Ectodermal cell (in vitro differentiated cells): ENCODE measurements around the gene RBAK.
"Not testable (repeated sequence)": the region's sequence is repeated elsewhere in the genome, so short reads cannot be mapped to it uniquely, and the experiment has no call there.

Experiments used
- H3K27ac ChIP-seq: 2 replicates; pipeline ENCODE4 v1.7.0; 2013; ENCODE audit warnings: mild to moderate bottlenecking, low read depth, low read length; ENCODE audit not compliant: insufficient read depth, poor library complexity, severe bottlenecking
- H3K27me3 ChIP-seq: 2 replicates; pipeline ENCODE4 v1.7.0; 2013; ENCODE audit warnings: mild to moderate bottlenecking, low read length; ENCODE audit not compliant: insufficient read depth, control insufficient read depth, poor library complexity, severe bottlenecking
- H3K36me3 ChIP-seq: one replicate; pipeline ENCODE4 v1.7.0; 2013; ENCODE audit warnings: low read length; ENCODE audit not compliant: control insufficient read depth, insufficient read depth
- H3K4me1 ChIP-seq: one replicate; pipeline ENCODE4 v1.7.0; 2013; ENCODE audit warnings: low read length; ENCODE audit not compliant: control insufficient read depth, insufficient read depth
- H3K4me3 ChIP-seq: 2 replicates; pipeline ENCODE4 v1.7.0; 2013; ENCODE audit warnings: low read depth, low read length, control low read depth; ENCODE audit not compliant: insufficient read depth
- H3K9me3 ChIP-seq: 2 replicates; pipeline ENCODE4 v1.7.0; 2013; ENCODE audit warnings: mild to moderate bottlenecking, low read length, moderate library complexity; ENCODE audit not compliant: control insufficient read depth
- WGBS, 2 experiments: methylation state at CpG; one replicate each; pipeline ENCODE4 v1.1.7; 2013; ENCODE audit warnings: missing lambda C conversion rate in 2 of 2; 5-methylcytosine and 5-hydroxymethylcytosine counted together

Gene RBAK

GRCh38 chr7:5082806-5083205, 37.1 kb downstream of the RBAK start:
- H3K4me1 ChIP-seq = no peaks in the 10 kb centered on the region
- 87 to 90% methylated on average over 7 of the region's 7 CpGs for WGBS, 2 experiments
- H3K4me3 ChIP-seq = no peak overlapping the region
- peaks cover 12% of the 10 kb centered on the region for H3K27me3 ChIP-seq
- no peaks in the 10 kb centered on the region for H3K36me3 ChIP-seq
- H3K27ac ChIP-seq = no peak overlapping the region
- no peaks in the 10 kb centered on the region for H3K9me3 ChIP-seq

DNA sequence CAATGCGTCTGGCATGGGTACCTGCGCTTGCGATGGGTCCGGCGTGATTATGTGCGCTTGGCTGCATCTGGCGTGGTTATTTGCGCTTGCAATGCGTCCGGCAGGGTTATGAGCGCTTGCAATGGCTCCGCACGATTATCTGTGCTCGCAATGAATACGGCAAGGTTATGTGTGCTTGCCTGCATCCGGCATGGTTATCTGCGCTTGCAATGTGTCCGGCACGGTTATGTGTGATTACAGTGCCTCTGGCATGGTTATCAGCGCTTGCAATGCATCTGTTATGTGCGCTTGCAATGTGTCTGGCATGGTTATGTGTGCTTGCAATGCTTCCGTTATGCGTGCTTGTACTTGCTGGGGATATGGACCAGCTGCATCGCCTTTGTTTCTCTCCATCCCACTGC, 37.7 kb downstream of the RBAK start:
- H3K27ac ChIP-seq = no peak overlapping the region
- 93% methylated on average over 24 of the region's 24 CpGs for WGBS, 2 experiments
- H3K4me3 ChIP-seq = no peak overlapping the region

DNA sequence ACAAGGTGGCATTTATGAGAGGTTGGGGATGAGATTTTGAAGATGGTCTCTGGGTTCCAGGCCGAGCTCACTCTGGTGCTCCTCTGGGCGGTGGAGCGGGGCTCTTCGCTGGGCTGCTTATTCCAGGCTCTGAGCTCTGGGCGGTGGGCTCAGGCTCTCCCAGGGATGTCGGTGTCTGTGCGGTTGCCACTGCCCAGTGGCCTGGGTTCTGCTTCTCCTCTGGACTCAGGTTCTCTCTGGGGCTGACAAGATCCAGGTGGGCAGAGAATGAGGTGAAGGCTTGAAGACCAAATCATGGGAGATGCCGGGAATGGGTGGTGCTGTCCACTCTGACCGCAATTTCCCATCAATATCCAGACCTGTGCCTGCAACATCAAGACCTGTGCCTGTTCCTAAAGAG, 40.6 kb downstream of the RBAK start:
- Histone ChIP-seq H3K4me1 (no peaks in the 10 kb centered on the region), H3K36me3 (no peaks in the 10 kb centered on the region), H3K4me3 (no peak overlapping the region), H3K27me3 (peaks cover 12% of the 10 kb centered on the region), H3K9me3 (no peaks in the 10 kb centered on the region), H3K27ac (no peak overlapping the region)
- 81% methylated on average over 9 of the region's 9 CpGs for WGBS, 2 experiments

More for the DNA sequence above, 37.7 kb downstream of the RBAK start:
- Histone ChIP-seq H3K4me1 (no peaks in the 10 kb centered on the region), H3K27me3 (peaks cover 12% of the 10 kb centered on the region), H3K9me3 (no peaks in the 10 kb centered on the region), H3K36me3 (no peaks in the 10 kb centered on the region)

GRCh38 chr7:5088228-5088833, 42.7 kb downstream of the RBAK start:
- H3K27me3 ChIP-seq = peaks cover 12% of the 10 kb centered on the region
- H3K9me3 ChIP-seq, H3K4me1 ChIP-seq, H3K4me3 ChIP-seq, H3K36me3 ChIP-seq, H3K27ac ChIP-seq: not testable (repeated sequence)
- 80 to 81% methylated on average over 12 of the region's 12 CpGs for WGBS, 2 experiments

GRCh38 chr7:5088906-5089305, 43.2 kb downstream of the RBAK start:
- WGBS, 2 experiments = 86 to 90% methylated on average over 8 of the region's 8 CpGs
- peaks cover 12% of the 10 kb centered on the region for H3K27me3 ChIP-seq
- no peaks in the 10 kb centered on the region for H3K36me3 ChIP-seq
- H3K4me3 ChIP-seq = no peak overlapping the region
- H3K9me3 ChIP-seq = no peaks in the 10 kb centered on the region
- H3K27ac ChIP-seq = no peak overlapping the region
- H3K4me1 ChIP-seq = no peaks in the 10 kb centered on the region

DNA sequence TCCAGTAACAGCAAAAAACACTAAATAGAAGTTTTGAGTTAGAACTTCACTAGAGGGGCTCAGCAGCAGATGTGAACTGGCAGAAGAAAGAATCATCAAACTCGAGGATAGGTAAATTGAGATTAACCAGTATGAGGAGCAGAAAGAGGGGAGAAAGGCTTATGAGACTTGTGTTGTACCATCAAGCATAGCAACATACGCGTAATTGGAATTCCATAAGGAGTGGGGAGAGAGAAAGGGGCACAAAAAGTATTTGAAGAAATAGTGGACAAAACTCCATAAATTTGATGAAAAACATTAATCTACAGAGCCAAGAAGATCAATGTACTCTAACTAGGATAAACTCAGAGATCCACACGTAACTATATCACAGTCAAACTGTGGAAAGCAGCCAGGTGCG, 48.3 kb downstream of the RBAK start:
- no peak overlapping the region for H3K4me3 ChIP-seq
- H3K4me1 ChIP-seq = no peaks in the 10 kb centered on the region
- 71 to 72% methylated on average over 5 of the region's 5 CpGs for WGBS, 2 experiments
- H3K27ac ChIP-seq = no peak overlapping the region
- no peaks in the 10 kb centered on the region for H3K36me3 ChIP-seq
- no peaks in the 10 kb centered on the region for H3K27me3 ChIP-seq
- H3K9me3 ChIP-seq = no peaks in the 10 kb centered on the region

GRCh38 chr7:5094641-5095040, 49.0 kb downstream of the RBAK start:
- H3K27me3 ChIP-seq = no peaks in the 10 kb centered on the region
- no peaks in the 10 kb centered on the region for H3K4me1 ChIP-seq
- H3K9me3 ChIP-seq = no peaks in the 10 kb centered on the region
- no peaks in the 10 kb centered on the region for H3K36me3 ChIP-seq
- H3K27ac ChIP-seq = no peak overlapping the region
- WGBS, 2 experiments = 76 to 86% methylated on average over 2 of the region's 2 CpGs
- no peak overlapping the region for H3K4me3 ChIP-seq

- no peak overlapping the region for H3K4me3 ChIP-seq
- no peak overlapping the region for H3K27ac ChIP-seq
- no peaks in the 10 kb centered on the region for H3K9me3 ChIP-seq
- 71 to 81% methylated on average over 7 of the region's 7 CpGs for WGBS, 2 experiments
- H3K4me1 ChIP-seq = no peaks in the 10 kb centered on the region
- H3K27me3 ChIP-seq = no peaks in the 10 kb centered on the region
- no peaks in the 10 kb centered on the region for H3K36me3 ChIP-seq
Observed at GRCh38 chr7:5116359-5116758, 70.7 kb downstream of the RBAK start.

DNA sequence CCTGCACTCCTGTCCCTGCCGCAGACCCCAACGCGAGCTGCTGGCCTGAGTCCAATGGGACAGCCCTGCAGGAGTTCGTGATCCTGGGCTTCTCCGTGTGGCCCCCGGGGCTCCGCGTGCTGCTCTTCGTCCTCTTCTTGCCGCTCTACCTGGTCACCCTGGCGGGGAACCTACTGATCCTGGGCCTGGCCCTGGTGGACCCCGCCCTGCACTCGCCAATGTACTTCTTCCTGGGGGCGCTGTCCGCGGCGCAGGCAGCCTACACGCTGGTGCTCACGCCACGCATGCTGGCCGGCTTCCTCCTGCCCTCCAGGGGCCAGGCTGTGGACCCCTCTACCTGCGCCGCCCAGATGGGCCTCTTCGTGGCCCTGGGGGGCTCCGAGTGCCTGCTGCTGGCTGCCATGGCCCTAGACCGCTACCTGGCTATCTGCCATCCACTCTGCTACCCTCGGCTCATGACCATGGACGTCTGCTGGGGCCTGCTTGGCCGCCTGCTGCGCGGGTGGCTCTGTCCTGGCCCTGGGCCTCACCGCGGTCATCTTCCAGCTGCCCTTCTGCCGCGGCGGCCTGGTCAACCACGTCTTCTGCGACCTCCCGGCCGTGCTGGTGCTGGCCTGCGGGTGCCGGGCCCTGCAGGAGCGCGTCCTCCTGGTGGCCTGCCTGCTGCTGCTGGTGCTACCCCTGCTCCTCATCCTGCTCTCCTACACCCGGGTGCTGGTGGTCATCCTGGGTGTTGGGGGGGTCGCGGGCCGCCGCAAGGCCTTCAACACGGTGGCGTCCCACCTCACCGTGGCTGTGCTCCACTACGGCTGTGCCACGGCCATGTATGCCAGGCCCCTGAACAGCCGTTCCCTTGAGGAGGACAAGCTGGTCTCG, 71.7 kb downstream of the RBAK start:
- WGBS, 2 experiments = 92 to 93% methylated on average over 56 of the region's 56 CpGs
- H3K27ac ChIP-seq = no peak overlapping the region
- no peak overlapping the region for H3K4me3 ChIP-seq
- H3K36me3 ChIP-seq = no peaks in the 10 kb centered on the region
- H3K27me3 ChIP-seq = no peaks in the 10 kb centered on the region
- no peaks in the 10 kb centered on the region for H3K4me1 ChIP-seq
- H3K9me3 ChIP-seq = no peaks in the 10 kb centered on the region
